IMR-90 (cell line): Measurements from ENCODE around the gene PTHLH. TPM values are rescaled to one million over a fixed set of nuclear protein-coding genes. Genes with fewer than 3 reads are reported as not detected.

Experiments
- ATAC-seq: fragments of 200-7000 bp; cut with Tn5 transposase; 2 replicates; pipeline ENCODE4 v1.9.1; 2020; ENCODE audit warnings: low read depth, mild to moderate bottlenecking, moderate library complexity
- BruUV-seq: library from RNA; stranded (reverse); fragments of 400-500 nt; replicated peaks from 2 replicates; lab custom pipeline; 2021; lab: Mats Ljungman, UMichigan
- CTCF ChIA-PET: fragments of 300-600 bp; formaldehyde crosslinking; extraction: SDS; loops from one replicate; lab custom pipeline; 2021; ENCODE audit warnings: antibody characterized with exemption; lab: Yijun Ruan, JAX
- POLR2A ChIA-PET: fragments of 300-600 bp; sonication (Branson Sonifier 250); formaldehyde crosslinking; loops from one replicate; lab custom pipeline; 2022; ENCODE audit warnings: antibody characterized with exemption; ENCODE audit not compliant: unreplicated experiment; lab: Charles Lee
- DNase-seq: peaks from one replicate; pipeline ENCODE4 v3.0.0; 2013
- H2AFZ ChIP-seq: replicated peaks from 2 replicates; pipeline ENCODE3; 2013; ENCODE audit warnings: low read length, mild to moderate bottlenecking; ENCODE audit not compliant: poor library complexity
- H2AK5ac ChIP-seq: 2 replicates; pipeline ENCODE4 v1.6.1; 2013; ENCODE audit warnings: low read depth, low read length, inconsistent platforms
- H2AK9ac ChIP-seq: replicated peaks from 2 replicates; pipeline ENCODE3; 2013; ENCODE audit warnings: mild to moderate bottlenecking, low read depth, low read length, moderate library complexity; ENCODE audit not compliant: poor library complexity
- H2BK120ac ChIP-seq: 2 replicates; pipeline ENCODE4 v1.6.1; 2013; ENCODE audit warnings: low read depth, low read length, inconsistent platforms
- H2BK15ac ChIP-seq: 3 replicates; pipeline ENCODE4 v1.6.1; 2013; ENCODE audit warnings: low read depth, low read length, inconsistent platforms
- H2BK20ac ChIP-seq: 2 replicates; pipeline ENCODE4 v1.6.1; 2013; ENCODE audit warnings: low read depth, mild to moderate bottlenecking, inconsistent platforms, low read length, moderate library complexity
- H2BK5ac ChIP-seq: 2 replicates; pipeline ENCODE4 v1.6.1; 2013; ENCODE audit warnings: mild to moderate bottlenecking, low read depth, low read length, inconsistent platforms; ENCODE audit not compliant: poor library complexity, severe bottlenecking
- H3K14ac ChIP-seq: replicated peaks from 2 replicates; pipeline ENCODE4 v1.6.1; 2013; ENCODE audit warnings: low read depth, low read length, inconsistent platforms
- H3K18ac ChIP-seq: 2 replicates; pipeline ENCODE4 v1.6.1; 2013; ENCODE audit warnings: low read depth, low read length, control low read depth
- H3K23ac ChIP-seq: 2 replicates; pipeline ENCODE4 v1.6.1; 2013; ENCODE audit warnings: low read depth, low read length, inconsistent platforms
- H3K27ac ChIP-seq: 2 replicates; pipeline ENCODE4 v1.5.1; 2013; ENCODE audit warnings: mild to moderate bottlenecking, control low read depth, low read length; ENCODE audit not compliant: insufficient read depth
- H3K27me3 ChIP-seq: 2 replicates; pipeline ENCODE4 v1.6.1; 2013; ENCODE audit warnings: low read length; ENCODE audit not compliant: control insufficient read depth, insufficient read depth
- H3K36me3 ChIP-seq: 2 replicates; pipeline ENCODE4 v1.6.1; 2013; ENCODE audit warnings: low read length, mixed read lengths; ENCODE audit not compliant: control insufficient read depth, insufficient read depth
- H3K4ac ChIP-seq: 2 replicates; pipeline ENCODE4 v1.6.1; 2013; ENCODE audit warnings: low read depth, low read length, inconsistent platforms
- H3K4me1 ChIP-seq: 2 replicates; pipeline ENCODE4 v1.6.1; 2013; ENCODE audit warnings: low read length, mixed read lengths; ENCODE audit not compliant: control insufficient read depth, insufficient read depth
- H3K4me2 ChIP-seq: 2 replicates; pipeline ENCODE4 v1.6.1; 2013; ENCODE audit warnings: low read depth, mild to moderate bottlenecking, control low read depth, low read length, moderate library complexity
- H3K4me3 ChIP-seq: 2 replicates; pipeline ENCODE4 v1.5.1; 2013; ENCODE audit warnings: low read depth, mild to moderate bottlenecking, control low read depth, low read length, moderate library complexity; ENCODE audit not compliant: insufficient read depth
- H3K56ac ChIP-seq: 2 replicates; pipeline ENCODE4 v1.6.1; 2013; ENCODE audit warnings: low read length, inconsistent platforms; ENCODE audit not compliant: insufficient read depth; ENCODE audit errors: extremely low read depth
- H3K79me1 ChIP-seq, 2 experiments: 2 replicates each; pipeline ENCODE4 v1.6.1; 2013; ENCODE audit warnings: low read length in 2 of 2, inconsistent platforms in 1 of 2, low read depth in 1 of 2
- H3K9ac ChIP-seq: 2 replicates; pipeline ENCODE4 v1.6.1; 2013; ENCODE audit warnings: low read depth, low read length, control low read depth
- H3K9me1 ChIP-seq: 2 replicates; pipeline ENCODE4 v1.6.1; 2013; ENCODE audit warnings: low read length, inconsistent platforms; ENCODE audit not compliant: insufficient read depth
- H3K9me3 ChIP-seq: 2 replicates; pipeline ENCODE4 v1.6.1; 2013; ENCODE audit warnings: low read length; ENCODE audit not compliant: control insufficient read depth, insufficient read depth
- H4K20me1 ChIP-seq: 2 replicates; pipeline ENCODE4 v1.6.1; 2013; ENCODE audit warnings: low read length, inconsistent platforms; ENCODE audit not compliant: insufficient read depth
- H4K5ac ChIP-seq: 2 replicates; pipeline ENCODE4 v1.6.1; 2013; ENCODE audit warnings: mild to moderate bottlenecking, low read depth, low read length, control low read depth
- H4K8ac ChIP-seq, 2 experiments: 2 replicates each; pipeline ENCODE4 v1.6.1; 2013; ENCODE audit warnings: low read depth in 2 of 2, low read length in 2 of 2, control low read depth in 1 of 2, inconsistent platforms in 1 of 2
- H4K91ac ChIP-seq: 2 replicates; pipeline ENCODE4 v1.6.1; 2013; ENCODE audit warnings: low read depth, low read length, inconsistent platforms; ENCODE audit not compliant: insufficient read depth
- BHLHE40 ChIP-seq: fragments of 150-350 bp; IDR thresholded peaks from 2 replicates; pipeline ENCODE4 v1.6.1; 2016; ENCODE audit warnings: mild to moderate bottlenecking, low read depth, low read length
- CEBPB ChIP-seq: IDR thresholded peaks from 2 replicates; pipeline ENCODE4 v1.6.1; 2012; ENCODE audit warnings: low read depth, low read length, improper control_type of control experiment
- CHD1 ChIP-seq: IDR thresholded peaks from 2 replicates; pipeline ENCODE4 v1.6.1; 2012; ENCODE audit warnings: low read depth, low read length, improper control_type of control experiment
- FOS ChIP-seq: fragments of 150-350 bp; IDR thresholded peaks from 2 replicates; pipeline ENCODE4 v1.6.1; 2016; ENCODE audit warnings: low read depth, low read length
- MAFK ChIP-seq: IDR thresholded peaks from 2 replicates; pipeline ENCODE4 v1.6.1; 2012; ENCODE audit warnings: low read depth, low read length, improper control_type of control experiment
- MAZ ChIP-seq: IDR thresholded peaks from 2 replicates; pipeline ENCODE4 v1.6.1; 2012; ENCODE audit warnings: low read depth, mild to moderate bottlenecking, low read length, improper control_type of control experiment, moderate library complexity, borderline replicate concordance
- NFE2L2 ChIP-seq: fragments of 150-350 bp; IDR thresholded peaks from 2 replicates; pipeline ENCODE4 v1.6.1; 2016; ENCODE audit warnings: low read depth, mild to moderate bottlenecking, low read length
- RCOR1 ChIP-seq: IDR thresholded peaks from 2 replicates; pipeline ENCODE4 v1.6.1; 2012; ENCODE audit warnings: mild to moderate bottlenecking, low read length, improper control_type of control experiment; ENCODE audit not compliant: insufficient replicate concordance
- RFX5 ChIP-seq: IDR thresholded peaks from 2 replicates; pipeline ENCODE4 v1.8.0; 2012; ENCODE audit warnings: low read depth, mild to moderate bottlenecking, low read length, moderate library complexity
- SMC3 ChIP-seq: fragments of 150-350 bp; IDR thresholded peaks from 2 replicates; pipeline ENCODE4 v1.6.1; 2016; ENCODE audit warnings: low read depth, mild to moderate bottlenecking, antibody characterized with exemption, low read length, moderate library complexity
- WGBS, 2 experiments: methylation state at CpG; one replicate each; pipeline versions ENCODE4 v1.1.5 to v1.1.7; 2013; ENCODE audit warnings: missing lambda C conversion rate in 2 of 2; ENCODE audit not compliant: insufficient read length in 1 of 2; ENCODE audit errors: extremely low coverage in 2 of 2; 5-methylcytosine and 5-hydroxymethylcytosine counted together
- dilution Hi-C: fragments of 300-500 bp; cut with HindIII; formaldehyde crosslinking; loops from one replicate; pipeline ENCODE4 v1.14.3; 2018; ENCODE audit warnings: low sequenced_read_pairs; ENCODE audit not compliant: unreplicated experiment
- in situ Hi-C: fragments of 300-500 bp; cut with MboI; formaldehyde crosslinking; loops from 3 replicates; pipeline ENCODE4 v1.14.3; 2019; ENCODE audit warnings: low sequenced_read_pairs, inconsistent platforms, mixed read lengths
- intact Hi-C: fragments of 100-400 bp; cut with micrococcal nuclease; formaldehyde crosslinking; loops from 2 replicates; pipeline ENCODE4 v1.10.0; 2022
- polyA plus RNA-seq, 3 experiments: library from polyadenylated mRNA; depleted of rRNA; stranded (reverse); fragments of >200 nt; gene quantifications; 2 replicates each; pipeline ENCODE4 v1.2.3, GENCODE V29; 2012; ENCODE audit warnings: low replicate concordance in 1 of 3
- total RNA-seq: library from RNA; depleted of rRNA; stranded (reverse); fragments of >200 nt; gene quantifications from 2 replicates; pipeline ENCODE4 v1.2.3, GENCODE V29; 2012
- TF ChIP-seq, protein P1 (sequence below): fragments of 150-350 bp; IDR thresholded peaks from 2 replicates; pipeline ENCODE4 v1.6.1; 2017; ENCODE audit warnings: mild to moderate bottlenecking, antibody characterized with exemption, low read length, low read depth
- TF ChIP-seq, protein P2 (sequence below): conservative IDR thresholded peaks from 2 replicates; pipeline ENCODE4 v1.5.1; 2012; ENCODE audit warnings: mild to moderate bottlenecking, low read depth, low read length, improper control_type of control experiment
- TF ChIP-seq, protein P3 (sequence below): fragments of 150-350 bp; IDR thresholded peaks from 2 replicates; pipeline ENCODE4 v1.6.1; 2016; ENCODE audit warnings: low read depth, mild to moderate bottlenecking, low read length, moderate library complexity, borderline replicate concordance

Gene PTHLH
- total and polyA plus RNA-seq, 2 of the 4 experiments (the other 2 are of a cell fraction), result 0.36 to 1.3 TPM

- intact Hi-C loops (no loop called here), dilution Hi-C loops (no loop called here), in situ Hi-C loops (no loop called here)
- no peaks in the 10 kb centered on the region for H3K27me3 ChIP-seq
- no peak overlapping the region for H2BK5ac ChIP-seq
- no peak for DNase-seq
- 0 out of 3 replicates have a peak overlapping the region, but pooled peaks have one; percentile 40 for H2BK15ac ChIP-seq
- no peaks in the 10 kb centered on the region for H3K36me3 ChIP-seq
- H4K8ac ChIP-seq, result no peak overlapping the region
- H3K9me3 ChIP-seq, result no peaks in the 10 kb centered on the region
- CTCF ChIA-PET, result interaction anchor here (1.4 kb wide), 1 partner anchor 11 kb away, joined by 6 read pairs; no protein-coding TSS in a partner anchor
- no peak overlapping the region for H3K14ac ChIP-seq
- H2BK20ac ChIP-seq, result peak overlapping the region; percentile 36; the same call in 1 of the 2 replicates
- no peak overlapping the region for H4K91ac ChIP-seq
- no peaks in the 10 kb centered on the region; the same call in 1 of the 2 replicates for H3K4me1 ChIP-seq
- no peak overlapping the region for H3K56ac ChIP-seq
- no peak overlapping the region for H3K27ac ChIP-seq
- no peaks in the 10 kb centered on the region; the same call in 1 of the 2 replicates for H3K9me1 ChIP-seq
- TF ChIP-seq MAFK (no peak), CEBPB (no peak), FOS (no peak), RCOR1 (no peak), RFX5 (no peak), BHLHE40 (no peak), SMC3 (no peak), CHD1 (no peak), MAZ (no peak), NFE2L2 (no peak)
- TF ChIP-seq, protein P1, sequence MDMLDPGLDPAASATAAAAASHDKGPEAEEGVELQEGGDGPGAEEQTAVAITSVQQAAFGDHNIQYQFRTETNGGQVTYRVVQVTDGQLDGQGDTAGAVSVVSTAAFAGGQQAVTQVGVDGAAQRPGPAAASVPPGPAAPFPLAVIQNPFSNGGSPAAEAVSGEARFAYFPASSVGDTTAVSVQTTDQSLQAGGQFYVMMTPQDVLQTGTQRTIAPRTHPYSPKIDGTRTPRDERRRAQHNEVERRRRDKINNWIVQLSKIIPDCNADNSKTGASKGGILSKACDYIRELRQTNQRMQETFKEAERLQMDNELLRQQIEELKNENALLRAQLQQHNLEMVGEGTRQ, result no peak
- TF ChIP-seq, protein P2, sequence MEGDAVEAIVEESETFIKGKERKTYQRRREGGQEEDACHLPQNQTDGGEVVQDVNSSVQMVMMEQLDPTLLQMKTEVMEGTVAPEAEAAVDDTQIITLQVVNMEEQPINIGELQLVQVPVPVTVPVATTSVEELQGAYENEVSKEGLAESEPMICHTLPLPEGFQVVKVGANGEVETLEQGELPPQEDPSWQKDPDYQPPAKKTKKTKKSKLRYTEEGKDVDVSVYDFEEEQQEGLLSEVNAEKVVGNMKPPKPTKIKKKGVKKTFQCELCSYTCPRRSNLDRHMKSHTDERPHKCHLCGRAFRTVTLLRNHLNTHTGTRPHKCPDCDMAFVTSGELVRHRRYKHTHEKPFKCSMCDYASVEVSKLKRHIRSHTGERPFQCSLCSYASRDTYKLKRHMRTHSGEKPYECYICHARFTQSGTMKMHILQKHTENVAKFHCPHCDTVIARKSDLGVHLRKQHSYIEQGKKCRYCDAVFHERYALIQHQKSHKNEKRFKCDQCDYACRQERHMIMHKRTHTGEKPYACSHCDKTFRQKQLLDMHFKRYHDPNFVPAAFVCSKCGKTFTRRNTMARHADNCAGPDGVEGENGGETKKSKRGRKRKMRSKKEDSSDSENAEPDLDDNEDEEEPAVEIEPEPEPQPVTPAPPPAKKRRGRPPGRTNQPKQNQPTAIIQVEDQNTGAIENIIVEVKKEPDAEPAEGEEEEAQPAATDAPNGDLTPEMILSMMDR, result no peak
- TF ChIP-seq, protein P3, sequence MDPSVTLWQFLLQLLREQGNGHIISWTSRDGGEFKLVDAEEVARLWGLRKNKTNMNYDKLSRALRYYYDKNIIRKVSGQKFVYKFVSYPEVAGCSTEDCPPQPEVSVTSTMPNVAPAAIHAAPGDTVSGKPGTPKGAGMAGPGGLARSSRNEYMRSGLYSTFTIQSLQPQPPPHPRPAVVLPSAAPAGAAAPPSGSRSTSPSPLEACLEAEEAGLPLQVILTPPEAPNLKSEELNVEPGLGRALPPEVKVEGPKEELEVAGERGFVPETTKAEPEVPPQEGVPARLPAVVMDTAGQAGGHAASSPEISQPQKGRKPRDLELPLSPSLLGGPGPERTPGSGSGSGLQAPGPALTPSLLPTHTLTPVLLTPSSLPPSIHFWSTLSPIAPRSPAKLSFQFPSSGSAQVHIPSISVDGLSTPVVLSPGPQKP, result no peak
- H2AK9ac ChIP-seq, result no peak overlapping the region
- no peak for ATAC-seq
- no peak overlapping the region for H3K4me3 ChIP-seq
- no peak overlapping the region for H3K4me2 ChIP-seq
- no peak overlapping the region for H2AFZ ChIP-seq
- no peak overlapping the region for H4K5ac ChIP-seq
- H3K4ac ChIP-seq, result no peak overlapping the region
- no peak overlapping the region for H3K18ac ChIP-seq
- POLR2A ChIA-PET, result no interaction called here
- no TSS peak for BruUV-seq
- H3K79me1 ChIP-seq, result no peaks in the 10 kb centered on the region
- WGBS, 2 experiments, result 100% methylated on average over 1 of the region's 5 CpGs; no CpG with 5 or more reads in 1 of the 2 experiments
- H3K9ac ChIP-seq, result no peak overlapping the region
- no peaks in the 10 kb centered on the region for H4K20me1 ChIP-seq
- H2BK120ac ChIP-seq, result no peak overlapping the region
- H3K23ac ChIP-seq, result no peak overlapping the region
- H2AK5ac ChIP-seq, result no peak overlapping the region
Observed at GRCh38 chr12:27952510-27952909, 20.0 kb downstream of the PTHLH start.
